Measurements from ENCODE around the gene AP1S1.

DNA sequence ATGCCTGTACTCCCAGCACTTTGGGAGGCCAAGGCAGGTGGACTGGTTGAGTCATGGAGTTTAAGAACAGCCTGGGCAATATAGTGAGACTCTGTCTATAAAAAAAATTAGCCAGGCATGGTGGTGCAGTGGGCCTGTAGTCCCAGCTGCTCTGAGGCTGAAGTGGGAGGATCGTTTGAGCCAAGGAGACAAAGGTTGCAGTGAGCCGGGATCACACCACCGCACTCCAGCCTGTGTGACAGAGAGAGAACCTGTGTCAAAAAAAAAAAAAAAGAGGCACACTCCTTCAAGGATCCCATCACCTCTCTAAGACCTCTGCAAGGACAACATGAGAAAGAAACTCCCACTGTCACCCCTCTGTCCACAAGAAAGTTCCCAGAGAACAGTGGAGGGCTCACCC is 21.4 kb downstream of the AP1S1 start:
- TF ChIP-seq, protein P1, sequence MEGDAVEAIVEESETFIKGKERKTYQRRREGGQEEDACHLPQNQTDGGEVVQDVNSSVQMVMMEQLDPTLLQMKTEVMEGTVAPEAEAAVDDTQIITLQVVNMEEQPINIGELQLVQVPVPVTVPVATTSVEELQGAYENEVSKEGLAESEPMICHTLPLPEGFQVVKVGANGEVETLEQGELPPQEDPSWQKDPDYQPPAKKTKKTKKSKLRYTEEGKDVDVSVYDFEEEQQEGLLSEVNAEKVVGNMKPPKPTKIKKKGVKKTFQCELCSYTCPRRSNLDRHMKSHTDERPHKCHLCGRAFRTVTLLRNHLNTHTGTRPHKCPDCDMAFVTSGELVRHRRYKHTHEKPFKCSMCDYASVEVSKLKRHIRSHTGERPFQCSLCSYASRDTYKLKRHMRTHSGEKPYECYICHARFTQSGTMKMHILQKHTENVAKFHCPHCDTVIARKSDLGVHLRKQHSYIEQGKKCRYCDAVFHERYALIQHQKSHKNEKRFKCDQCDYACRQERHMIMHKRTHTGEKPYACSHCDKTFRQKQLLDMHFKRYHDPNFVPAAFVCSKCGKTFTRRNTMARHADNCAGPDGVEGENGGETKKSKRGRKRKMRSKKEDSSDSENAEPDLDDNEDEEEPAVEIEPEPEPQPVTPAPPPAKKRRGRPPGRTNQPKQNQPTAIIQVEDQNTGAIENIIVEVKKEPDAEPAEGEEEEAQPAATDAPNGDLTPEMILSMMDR (IDR thresholded peaks at IDR 0.05): no peak
- TF ChIP-seq POLR2A (IDR thresholded peaks at IDR 0.05): no peak

Data from testis (tissue), 2 donors.